ENCODE measurements around the gene SYNPO.

The SYNPO gene

GRCh38 chr5:150662731-150663516 lies 22.5 kb downstream of the SYNPO start:
- Histone ChIP-seq H3K9ac (no peak overlapping the region), H3K4me1 (peaks cover 0 to 5% (median 0%) of the 10 kb centered on the region in 10 experiments; a peak in 2 of 20 replicates), H4K20me1 (no peaks in the 10 kb centered on the region; a peak in 1 of 22 replicates), H3K4me2 (no peak overlapping the region), H3K27me3 (no peaks in the 10 kb centered on the region), H3K4me3 (no peak overlapping the region), H3K9me3 (replicated peaks in 1 of 11) (no peaks in the 10 kb centered on the region), H3K36me3 (no peaks in the 10 kb centered on the region), H3K27ac (no peak overlapping the region)
- TF ChIP-seq Cebpa-rat (IDR thresholded peaks at IDR 0.05): no peak

- Histone ChIP-seq H3K9ac (no peak overlapping the region), H3K4me3 (no peak overlapping the region), H3K4me1 (peaks cover 0 to 5% (median 0%) of the 10 kb centered on the region in 10 experiments; a peak in 2 of 20 replicates), H4K20me1 (no peaks in the 10 kb centered on the region; a peak in 1 of 22 replicates), H3K4me2 (no peak overlapping the region), H3K9me3 (replicated peaks in 1 of 11) (no peaks in the 10 kb centered on the region), H3K27me3 (no peaks in the 10 kb centered on the region), H3K27ac (no peak overlapping the region), H3K36me3 (no peaks in the 10 kb centered on the region)
- no peak for TF ChIP-seq Cebpa-rat (IDR thresholded peaks at IDR 0.05)
Measured at GRCh38 chr5:150663936-150664335, 23.5 kb downstream of the SYNPO start.

DNA sequence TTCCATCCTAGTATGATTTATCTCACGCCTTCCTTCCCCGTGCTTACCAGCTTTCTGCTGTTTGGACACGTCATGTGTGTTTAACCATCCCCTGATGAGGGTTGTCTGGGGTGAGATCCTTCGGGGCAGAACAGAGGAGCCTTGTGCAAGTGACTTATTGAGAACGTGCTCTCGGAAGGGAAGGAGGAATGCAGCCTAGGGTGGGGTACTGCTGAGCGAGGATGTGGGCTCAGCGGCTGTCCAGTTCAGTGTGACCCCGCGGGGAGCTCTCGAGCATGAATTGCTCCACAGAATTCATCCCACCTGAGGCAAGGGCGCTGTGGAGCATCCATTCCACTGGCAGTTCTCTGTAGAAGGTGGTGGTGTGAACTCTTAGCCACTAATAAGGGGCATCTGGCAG lies 24.6 kb downstream of the SYNPO start:
- H3K4me3 ChIP-seq: no peak overlapping the region
- no peaks in the 10 kb centered on the region for H3K9me3 ChIP-seq (replicated peaks in 1 of 11)
- H3K36me3 ChIP-seq: no peaks in the 10 kb centered on the region
- peaks cover 0 to 5% (median 0%) of the 10 kb centered on the region in 10 experiments; a peak in 2 of 20 replicates for H3K4me1 ChIP-seq
- peaks cover 0 to 3% (median 2%) of the 10 kb centered on the region in 11 experiments; a peak in 11 of 22 replicates for H3K27me3 ChIP-seq
- no peak overlapping the region for H3K27ac ChIP-seq
- H4K20me1 ChIP-seq: no peaks in the 10 kb centered on the region; a peak in 1 of 22 replicates
- TF ChIP-seq Cebpa-rat (IDR thresholded peaks at IDR 0.05): no peak
- no peak overlapping the region for H3K4me2 ChIP-seq
- H3K9ac ChIP-seq: no peak overlapping the region

DNA sequence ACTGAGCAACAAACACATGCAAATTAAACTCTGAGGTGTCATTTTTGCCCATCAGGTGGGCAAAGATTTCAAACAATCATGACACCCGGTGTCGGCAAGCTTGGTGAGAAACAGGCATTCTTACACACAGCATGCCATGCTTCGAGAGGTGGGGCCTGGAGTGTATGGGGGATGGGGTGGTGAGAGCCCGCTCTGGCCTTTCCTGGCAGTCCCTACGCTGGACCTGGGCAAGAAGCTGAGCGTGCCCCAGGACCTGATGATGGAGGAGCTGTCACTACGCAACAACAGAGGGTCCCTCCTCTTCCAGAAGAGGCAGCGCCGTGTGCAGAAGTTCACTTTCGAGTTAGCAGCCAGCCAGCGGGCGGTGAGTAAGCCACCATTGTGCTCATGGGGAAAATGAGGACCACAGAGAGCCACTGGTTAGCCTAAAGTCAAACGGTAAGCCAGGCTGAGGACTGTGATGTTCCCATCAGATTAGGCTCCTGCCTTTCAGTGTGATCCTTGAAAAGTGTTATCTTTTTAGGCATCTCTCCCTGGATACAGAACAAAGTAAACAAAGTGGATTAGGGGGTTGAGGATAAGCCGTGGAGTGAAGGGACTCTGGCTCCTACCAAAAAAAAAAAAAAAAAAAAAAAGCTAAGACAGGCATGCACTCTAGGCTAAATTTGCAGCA lies 30.0 kb downstream of the SYNPO start:
- Histone ChIP-seq H3K27me3 (peaks cover 23 to 35% (median 29%) of the 10 kb centered on the region in 11 experiments), H3K9ac (no peak overlapping the region), H3K9me3 (replicated peaks in 1 of 11) (no peaks in the 10 kb centered on the region), H4K20me1 (0 out of 22 replicates have a peak, but pooled peaks cover 0 to 7% (median 0%) of the 10 kb centered on the region in 11 experiments), H3K4me1 (peaks cover 17 to 34% (median 23%) of the 10 kb centered on the region in 10 experiments), H3K36me3 (no peaks in the 10 kb centered on the region), H3K4me2 (no peak overlapping the region), H3K27ac (no peak overlapping the region), H3K4me3 (no peak overlapping the region)
- no peak for TF ChIP-seq Cebpa-rat (IDR thresholded peaks at IDR 0.05)

DNA sequence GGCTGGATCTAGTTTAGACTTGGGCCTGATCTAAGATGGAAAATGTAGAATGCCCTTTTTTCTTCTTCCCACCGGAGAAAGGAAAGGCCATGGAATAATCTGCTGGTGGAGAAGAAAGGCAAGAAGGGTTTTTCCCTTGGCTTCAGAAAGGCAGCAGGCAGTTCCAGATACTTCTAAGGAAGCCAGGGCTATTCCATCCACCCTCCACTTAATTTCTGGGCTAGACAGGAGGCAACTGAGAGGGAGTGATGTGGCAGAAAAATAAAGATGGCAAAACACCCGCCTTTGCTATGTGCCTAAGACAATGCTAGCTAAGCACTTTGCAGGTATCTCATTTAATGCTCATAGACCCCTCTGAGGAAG lies 30.5 kb downstream of the SYNPO start:
- Histone ChIP-seq H3K9me3 (replicated peaks in 1 of 11) (no peaks in the 10 kb centered on the region), H3K4me3 (no peak overlapping the region)

DNA sequence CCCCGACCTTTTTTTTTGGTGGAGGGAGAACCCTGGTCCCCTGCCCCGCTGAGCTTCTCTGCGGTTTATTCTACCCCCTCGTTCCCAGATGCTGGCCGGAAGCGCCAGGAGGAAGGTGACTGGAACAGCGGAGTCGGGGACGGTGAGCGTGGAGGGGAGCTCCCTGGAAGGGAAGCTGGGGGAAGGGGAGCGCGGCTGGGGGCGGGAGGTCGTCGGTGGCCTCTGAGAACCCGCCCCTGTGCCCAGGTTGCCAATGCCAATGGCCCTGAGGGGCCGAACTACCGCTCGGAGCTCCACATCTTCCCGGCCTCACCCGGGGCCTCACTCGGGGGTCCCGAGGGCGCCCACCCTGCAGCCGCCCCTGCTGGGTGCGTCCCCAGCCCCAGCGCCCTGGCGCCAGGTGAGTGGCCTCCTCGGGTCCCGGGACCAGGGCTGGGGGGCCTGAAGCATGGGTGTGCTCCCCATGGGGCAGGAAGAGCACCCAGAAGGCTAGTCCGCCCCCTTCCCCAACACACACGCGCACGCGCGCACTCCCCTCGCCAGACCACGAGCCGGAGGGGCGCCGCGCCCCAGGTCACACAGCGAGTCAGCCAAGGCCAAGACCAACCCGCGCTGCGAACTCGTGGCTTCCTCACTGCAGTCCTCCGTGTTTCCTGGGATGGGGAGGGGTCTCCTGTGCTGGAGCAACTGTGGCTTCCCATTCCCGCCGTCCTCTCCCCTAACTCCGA lies 31.2 kb downstream of the SYNPO start:
- peak overlapping the region in 9 of 11 experiments; percentile 27 to 69 (median 59); a peak in 16 of 22 replicates for H3K27ac ChIP-seq
- H3K36me3 ChIP-seq: peaks cover 0 to 2% (median 0%) of the 10 kb centered on the region in 11 experiments; a peak in 1 of 22 replicates
- peak overlapping the region; percentile 49 to 73 (median 63) for H3K4me3 ChIP-seq
- peak overlapping the region; percentile 95 to 100 (median 99) for H3K4me2 ChIP-seq
- TF ChIP-seq Cebpa-rat (IDR thresholded peaks at IDR 0.05): no peak
- 0 out of 22 replicates have a peak, but pooled peaks cover 0 to 7% (median 0%) of the 10 kb centered on the region in 11 experiments for H4K20me1 ChIP-seq
- peaks cover 23 to 35% (median 29%) of the 10 kb centered on the region in 11 experiments for H3K27me3 ChIP-seq
- peaks cover 17 to 34% (median 23%) of the 10 kb centered on the region in 10 experiments for H3K4me1 ChIP-seq
- H3K9me3 ChIP-seq (replicated peaks in 1 of 11): no peaks in the 10 kb centered on the region
- H3K9ac ChIP-seq: peak overlapping the region; percentile 56 to 74 (median 71); a peak in 21 of 22 replicates

More for the DNA sequence above, 30.5 kb downstream of the SYNPO start:
- Histone ChIP-seq H4K20me1 (0 out of 22 replicates have a peak, but pooled peaks cover 0 to 7% (median 0%) of the 10 kb centered on the region in 11 experiments), H3K9ac (no peak overlapping the region), H3K4me1 (peaks cover 17 to 34% (median 23%) of the 10 kb centered on the region in 10 experiments), H3K27ac (no peak overlapping the region), H3K4me2 (peak overlapping the region in 9 of 11 experiments; percentile 95 to 100 (median 99); a peak in 14 of 22 replicates), H3K27me3 (peaks cover 23 to 35% (median 29%) of the 10 kb centered on the region in 11 experiments), H3K36me3 (no peaks in the 10 kb centered on the region)
- TF ChIP-seq Cebpa-rat (IDR thresholded peaks at IDR 0.05): no peak

- peak overlapping the region; percentile 56 to 74 (median 71); a peak in 21 of 22 replicates for H3K9ac ChIP-seq
- peaks cover 0 to 5% (median 0%) of the 10 kb centered on the region in 11 experiments; a peak in 1 of 22 replicates for H3K36me3 ChIP-seq
- peak overlapping the region; percentile 49 to 73 (median 63) for H3K4me3 ChIP-seq
- H3K4me2 ChIP-seq: peak overlapping the region; percentile 95 to 100 (median 99)
- peak overlapping the region in 8 of 11 experiments; percentile 43 to 69 (median 59); a peak in 13 of 22 replicates for H3K27ac ChIP-seq
- H4K20me1 ChIP-seq: 0 out of 22 replicates have a peak, but pooled peaks cover 0 to 7% (median 0%) of the 10 kb centered on the region in 11 experiments
- H3K9me3 ChIP-seq (replicated peaks in 1 of 11): no peaks in the 10 kb centered on the region
- H3K4me1 ChIP-seq: peaks cover 17 to 31% (median 23%) of the 10 kb centered on the region in 10 experiments
- TF ChIP-seq Cebpa-rat (IDR thresholded peaks at IDR 0.05): no peak
- peaks cover 23 to 35% (median 29%) of the 10 kb centered on the region in 11 experiments for H3K27me3 ChIP-seq
Measured at GRCh38 chr5:150672237-150672883, 31.9 kb downstream of the SYNPO start.

- H3K9ac ChIP-seq: peak overlapping the region in 9 of 11 experiments; percentile 56 to 74 (median 72); a peak in 16 of 22 replicates
- H3K27ac ChIP-seq: no peak overlapping the region
- peak overlapping the region; percentile 95 to 100 (median 99) for H3K4me2 ChIP-seq
- peaks cover 23 to 35% (median 29%) of the 10 kb centered on the region in 11 experiments for H3K27me3 ChIP-seq
- H3K36me3 ChIP-seq: peaks cover 0 to 5% (median 0%) of the 10 kb centered on the region in 11 experiments; a peak in 2 of 22 replicates
- TF ChIP-seq Cebpa-rat (IDR thresholded peaks at IDR 0.05): no peak
- H3K4me1 ChIP-seq: peaks cover 17 to 31% (median 23%) of the 10 kb centered on the region in 10 experiments
- 0 out of 22 replicates have a peak, but pooled peaks cover 0 to 7% (median 0%) of the 10 kb centered on the region in 11 experiments for H4K20me1 ChIP-seq
- no peaks in the 10 kb centered on the region for H3K9me3 ChIP-seq (replicated peaks in 1 of 11)
- H3K4me3 ChIP-seq: peak overlapping the region; percentile 49 to 73 (median 63); a peak in 19 of 20 replicates
Measured at GRCh38 chr5:150672884-150673275, 32.4 kb downstream of the SYNPO start.
